ENCODE measurements around the gene BCL11A. TPM values are rescaled to one million over a fixed set of nuclear protein-coding genes. Genes with fewer than 3 reads are reported as not detected.

BCL11A gene
- total RNA-seq, 1 experiment from 2014 or later, result 91.4 TPM

GRCh38 chr2:60550984-60551239 lies 2.5 kb downstream of the BCL11A start:
- Histone ChIP-seq H2AK5ac (ENCODE audit: insufficient read length, low read length) (no peak overlapping the region), H2BK20ac (ENCODE audit: low read depth, low read length, poor library complexity, severe bottlenecking) (no peak overlapping the region), H3K18ac (ENCODE audit: insufficient read length, low read depth, low read length) (peak overlapping the region; percentile 64), H3K23me2 (ENCODE audit: insufficient read length, low read depth, low read length, poor library complexity, severe bottlenecking) (peaks cover 45% of the 10 kb centered on the region), H2BK15ac (ENCODE audit: low read depth, low read length) (no peak overlapping the region), H3K4ac (ENCODE audit: low read depth, low read length) (no peak overlapping the region), H3K27me3 (ENCODE audit: insufficient read depth, low read length) (no peaks in the 10 kb centered on the region), H3K14ac (ENCODE audit: insufficient read depth, low read length) (peak overlapping the region; percentile 52; the same call in 1 of the 2 replicates), H4K20me1 (ENCODE audit: control insufficient read depth, insufficient read depth, insufficient read length) (no peaks in the 10 kb centered on the region), H2AFZ (ENCODE audit: low read length) (no peak overlapping the region), H3K9me3 (ENCODE audit: control insufficient read depth, low read depth, low read length) (no peaks in the 10 kb centered on the region), H3K79me2 (ENCODE audit: insufficient read depth, low read length) (peaks cover 20% of the 10 kb centered on the region; the same call in 1 of the 2 replicates), H3K27ac (ENCODE audit: insufficient read length, low read depth, low read length) (no peak overlapping the region), H4K8ac (replicated peaks; ENCODE audit: insufficient read length, low read depth, low read length) (no peak overlapping the region), H4K5ac (ENCODE audit: insufficient read length, low read depth, low read length) (no peak overlapping the region), H3K4me2 (ENCODE audit: insufficient read depth, insufficient read length, low read length) (peak overlapping the region; percentile 94), H4K91ac (ENCODE audit: insufficient read length, low read depth, low read length) (no peak overlapping the region), H3K56ac (ENCODE audit: insufficient read length, low read depth, low read length) (no peak overlapping the region), H3K4me1 (ENCODE audit: insufficient read depth, low read length) (no peaks in the 10 kb centered on the region), H3K79me1 (ENCODE audit: insufficient read depth, low read depth, low read length, poor library complexity, severe bottlenecking) (no peaks in the 10 kb centered on the region), H2BK5ac (ENCODE audit: insufficient read length, low read length) (no peak overlapping the region), H2BK120ac (ENCODE audit: low read depth, low read length, poor library complexity, severe bottlenecking) (no peak overlapping the region), H3K9ac (ENCODE audit: extremely low read depth, insufficient read length, low read length) (peak overlapping the region; percentile 25), H3K23ac (ENCODE audit: insufficient read length, low read depth, low read length) (no peak overlapping the region), H2BK12ac (ENCODE audit: insufficient read length, low read depth, low read length) (no peak overlapping the region), H3T11ph (ENCODE audit: low read length) (no peak overlapping the region)
- H3K4me3 Mint-ChIP-seq, result peak overlapping the region; percentile 95
- H3K27me3 Mint-ChIP-seq (ENCODE audit: low read depth), result no peaks in the 10 kb centered on the region
- H3K36me3 Mint-ChIP-seq (ENCODE audit: insufficient read depth in 1 of 3, low read depth in 3 of 3), result peaks cover 7 to 38% (median 15%) of the 10 kb centered on the region in 3 experiments; a peak in 6 of 7 replicates
- H3K27ac Mint-ChIP-seq, result peak overlapping the region; percentile 87 to 94 (median 91); a peak in 6 of 7 replicates
- H3K4me1 Mint-ChIP-seq, result peaks cover 34 to 37% of the 10 kb centered on the region in 2 experiments
- no peak for DNase-seq
- TF ChIP-seq, protein P1, sequence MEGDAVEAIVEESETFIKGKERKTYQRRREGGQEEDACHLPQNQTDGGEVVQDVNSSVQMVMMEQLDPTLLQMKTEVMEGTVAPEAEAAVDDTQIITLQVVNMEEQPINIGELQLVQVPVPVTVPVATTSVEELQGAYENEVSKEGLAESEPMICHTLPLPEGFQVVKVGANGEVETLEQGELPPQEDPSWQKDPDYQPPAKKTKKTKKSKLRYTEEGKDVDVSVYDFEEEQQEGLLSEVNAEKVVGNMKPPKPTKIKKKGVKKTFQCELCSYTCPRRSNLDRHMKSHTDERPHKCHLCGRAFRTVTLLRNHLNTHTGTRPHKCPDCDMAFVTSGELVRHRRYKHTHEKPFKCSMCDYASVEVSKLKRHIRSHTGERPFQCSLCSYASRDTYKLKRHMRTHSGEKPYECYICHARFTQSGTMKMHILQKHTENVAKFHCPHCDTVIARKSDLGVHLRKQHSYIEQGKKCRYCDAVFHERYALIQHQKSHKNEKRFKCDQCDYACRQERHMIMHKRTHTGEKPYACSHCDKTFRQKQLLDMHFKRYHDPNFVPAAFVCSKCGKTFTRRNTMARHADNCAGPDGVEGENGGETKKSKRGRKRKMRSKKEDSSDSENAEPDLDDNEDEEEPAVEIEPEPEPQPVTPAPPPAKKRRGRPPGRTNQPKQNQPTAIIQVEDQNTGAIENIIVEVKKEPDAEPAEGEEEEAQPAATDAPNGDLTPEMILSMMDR (conservative IDR thresholded peaks at IDR 0.05), result no peak
- no CpG with 5 or more reads among the region's 8 CpGs for WGBS (ENCODE audit: extremely low coverage, insufficient read length, low lambda C conversion rate)
- H3K9me3 Mint-ChIP-seq, result no peaks in the 10 kb centered on the region
